ENCODE data around the gene IKZF1. TPM values are rescaled to one million over a fixed set of nuclear protein-coding genes. Genes with fewer than 3 reads are reported as not detected.

The IKZF1 gene
- total RNA-seq, 1 experiment from 2014 or later: 2.3 TPM

GRCh38 chr7:50357426-50357825, 52.9 kb downstream of the IKZF1 start:
- POLR2A ChIA-PET: no interaction called here
- peaks cover 1% of the 10 kb centered on the region; the same call in 1 of the 2 replicates for H3K9me3 Mint-ChIP-seq
- DNase-seq (ENCODE audit: low spot score) (no peak), ATAC-seq (no peak)
- H3K4me1 Mint-ChIP-seq: peaks cover under 1% of the 10 kb centered on the region; the same call in 1 of the 2 replicates
- no peak overlapping the region for H3K27ac Mint-ChIP-seq
- CTCF ChIA-PET: no interaction called here
- TF ChIP-seq NR1H2 (CRISPR knock-in tag; IDR thresholded peaks at IDR 0.05) (no peak), OVOL2 (CRISPR knock-in tag; IDR thresholded peaks at IDR 0.05; ENCODE audit: borderline replicate concordance) (no peak), ZNF396 (CRISPR knock-in tag; IDR thresholded peaks at IDR 0.05; ENCODE audit: borderline replicate concordance) (no peak), RORB (CRISPR knock-in tag; IDR thresholded peaks at IDR 0.05) (no peak), FOXP4 (CRISPR knock-in tag; IDR thresholded peaks at IDR 0.05) (no peak), EMX1 (CRISPR knock-in tag; IDR thresholded peaks at IDR 0.05) (no peak), ELF4 (CRISPR knock-in tag; IDR thresholded peaks at IDR 0.05; ENCODE audit: low read depth) (no peak)
- TF ChIP-seq, protein P1, sequence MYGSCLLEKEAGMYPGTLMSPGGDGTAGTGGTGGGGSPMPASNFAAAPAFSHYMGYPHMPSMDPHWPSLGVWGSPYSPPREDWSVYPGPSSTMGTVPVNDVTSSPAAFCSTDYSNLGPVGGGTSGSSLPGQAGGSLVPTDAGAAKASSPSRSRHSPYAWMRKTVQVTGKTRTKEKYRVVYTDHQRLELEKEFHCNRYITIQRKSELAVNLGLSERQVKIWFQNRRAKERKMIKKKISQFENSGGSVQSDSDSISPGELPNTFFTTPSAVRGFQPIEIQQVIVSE (CRISPR knock-in tag; IDR thresholded peaks at IDR 0.05; ENCODE audit: borderline replicate concordance): no peak
- TF ChIP-seq, protein P2, sequence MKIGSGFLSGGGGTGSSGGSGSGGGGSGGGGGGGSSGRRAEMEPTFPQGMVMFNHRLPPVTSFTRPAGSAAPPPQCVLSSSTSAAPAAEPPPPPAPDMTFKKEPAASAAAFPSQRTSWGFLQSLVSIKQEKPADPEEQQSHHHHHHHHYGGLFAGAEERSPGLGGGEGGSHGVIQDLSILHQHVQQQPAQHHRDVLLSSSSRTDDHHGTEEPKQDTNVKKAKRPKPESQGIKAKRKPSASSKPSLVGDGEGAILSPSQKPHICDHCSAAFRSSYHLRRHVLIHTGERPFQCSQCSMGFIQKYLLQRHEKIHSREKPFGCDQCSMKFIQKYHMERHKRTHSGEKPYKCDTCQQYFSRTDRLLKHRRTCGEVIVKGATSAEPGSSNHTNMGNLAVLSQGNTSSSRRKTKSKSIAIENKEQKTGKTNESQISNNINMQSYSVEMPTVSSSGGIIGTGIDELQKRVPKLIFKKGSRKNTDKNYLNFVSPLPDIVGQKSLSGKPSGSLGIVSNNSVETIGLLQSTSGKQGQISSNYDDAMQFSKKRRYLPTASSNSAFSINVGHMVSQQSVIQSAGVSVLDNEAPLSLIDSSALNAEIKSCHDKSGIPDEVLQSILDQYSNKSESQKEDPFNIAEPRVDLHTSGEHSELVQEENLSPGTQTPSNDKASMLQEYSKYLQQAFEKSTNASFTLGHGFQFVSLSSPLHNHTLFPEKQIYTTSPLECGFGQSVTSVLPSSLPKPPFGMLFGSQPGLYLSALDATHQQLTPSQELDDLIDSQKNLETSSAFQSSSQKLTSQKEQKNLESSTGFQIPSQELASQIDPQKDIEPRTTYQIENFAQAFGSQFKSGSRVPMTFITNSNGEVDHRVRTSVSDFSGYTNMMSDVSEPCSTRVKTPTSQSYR (CRISPR knock-in tag; IDR thresholded peaks at IDR 0.05): no peak
- TF ChIP-seq, protein P3, sequence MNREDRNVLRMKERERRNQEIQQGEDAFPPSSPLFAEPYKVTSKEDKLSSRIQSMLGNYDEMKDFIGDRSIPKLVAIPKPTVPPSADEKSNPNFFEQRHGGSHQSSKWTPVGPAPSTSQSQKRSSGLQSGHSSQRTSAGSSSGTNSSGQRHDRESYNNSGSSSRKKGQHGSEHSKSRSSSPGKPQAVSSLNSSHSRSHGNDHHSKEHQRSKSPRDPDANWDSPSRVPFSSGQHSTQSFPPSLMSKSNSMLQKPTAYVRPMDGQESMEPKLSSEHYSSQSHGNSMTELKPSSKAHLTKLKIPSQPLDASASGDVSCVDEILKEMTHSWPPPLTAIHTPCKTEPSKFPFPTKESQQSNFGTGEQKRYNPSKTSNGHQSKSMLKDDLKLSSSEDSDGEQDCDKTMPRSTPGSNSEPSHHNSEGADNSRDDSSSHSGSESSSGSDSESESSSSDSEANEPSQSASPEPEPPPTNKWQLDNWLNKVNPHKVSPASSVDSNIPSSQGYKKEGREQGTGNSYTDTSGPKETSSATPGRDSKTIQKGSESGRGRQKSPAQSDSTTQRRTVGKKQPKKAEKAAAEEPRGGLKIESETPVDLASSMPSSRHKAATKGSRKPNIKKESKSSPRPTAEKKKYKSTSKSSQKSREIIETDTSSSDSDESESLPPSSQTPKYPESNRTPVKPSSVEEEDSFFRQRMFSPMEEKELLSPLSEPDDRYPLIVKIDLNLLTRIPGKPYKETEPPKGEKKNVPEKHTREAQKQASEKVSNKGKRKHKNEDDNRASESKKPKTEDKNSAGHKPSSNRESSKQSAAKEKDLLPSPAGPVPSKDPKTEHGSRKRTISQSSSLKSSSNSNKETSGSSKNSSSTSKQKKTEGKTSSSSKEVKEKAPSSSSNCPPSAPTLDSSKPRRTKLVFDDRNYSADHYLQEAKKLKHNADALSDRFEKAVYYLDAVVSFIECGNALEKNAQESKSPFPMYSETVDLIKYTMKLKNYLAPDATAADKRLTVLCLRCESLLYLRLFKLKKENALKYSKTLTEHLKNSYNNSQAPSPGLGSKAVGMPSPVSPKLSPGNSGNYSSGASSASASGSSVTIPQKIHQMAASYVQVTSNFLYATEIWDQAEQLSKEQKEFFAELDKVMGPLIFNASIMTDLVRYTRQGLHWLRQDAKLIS (CRISPR knock-in tag; IDR thresholded peaks at IDR 0.05; ENCODE audit: borderline replicate concordance): no peak
- no peaks in the 10 kb centered on the region for H3K36me3 Mint-ChIP-seq
- H3K27me3 Mint-ChIP-seq (ENCODE audit: low read depth): no peaks in the 10 kb centered on the region; the same call in 1 of the 2 replicates
- H3K4me3 Mint-ChIP-seq: no peak overlapping the region

DNA sequence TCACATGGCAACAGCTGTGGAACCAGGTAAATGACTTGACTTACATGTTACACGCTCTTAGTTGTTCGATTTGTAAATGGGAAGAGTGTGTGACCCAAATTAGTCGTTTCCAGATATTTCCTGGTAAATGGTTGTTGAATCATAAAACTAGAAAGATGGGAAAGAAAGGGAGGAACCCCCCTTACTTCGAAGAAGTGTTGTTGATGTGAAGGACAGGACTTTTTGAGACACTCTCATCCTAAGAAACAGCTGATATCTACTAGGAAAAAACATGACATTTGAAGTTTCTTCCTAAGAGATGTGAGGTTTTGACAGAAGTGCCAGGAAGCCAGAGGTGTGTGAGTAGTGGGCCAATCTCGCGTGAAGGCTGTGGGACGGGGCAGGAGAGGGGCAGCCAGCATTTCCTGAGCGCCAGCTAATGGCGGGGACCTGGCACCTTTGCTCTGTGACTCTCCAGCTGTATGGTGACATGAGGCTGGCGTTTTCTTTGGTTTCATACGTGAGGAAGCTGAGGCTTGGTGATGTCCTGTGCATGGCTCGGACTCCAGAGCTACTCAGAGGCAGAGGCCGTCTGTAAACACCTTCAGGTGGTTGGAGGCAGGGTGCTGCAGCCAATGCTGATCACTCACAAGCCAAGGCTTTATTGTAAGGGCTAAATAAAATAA, 53.7 kb downstream of the IKZF1 start:
- POLR2A ChIA-PET: no interaction called here
- no peak overlapping the region for H3K27ac Mint-ChIP-seq
- peaks cover 8% of the 10 kb centered on the region for H3K4me1 Mint-ChIP-seq
- ATAC-seq (no peak), DNase-seq (ENCODE audit: low spot score) (no peak)
- CTCF ChIA-PET: no interaction called here
- H3K27me3 Mint-ChIP-seq (ENCODE audit: low read depth): no peaks in the 10 kb centered on the region; the same call in 1 of the 2 replicates
- peaks cover 9% of the 10 kb centered on the region for H3K9me3 Mint-ChIP-seq
- H3K36me3 Mint-ChIP-seq: no peaks in the 10 kb centered on the region
- no peak overlapping the region for H3K4me3 Mint-ChIP-seq
- no peak for TF ChIP-seq FOXK1 (CRISPR knock-in tag; IDR thresholded peaks at IDR 0.05)
- TF ChIP-seq, protein P4, sequence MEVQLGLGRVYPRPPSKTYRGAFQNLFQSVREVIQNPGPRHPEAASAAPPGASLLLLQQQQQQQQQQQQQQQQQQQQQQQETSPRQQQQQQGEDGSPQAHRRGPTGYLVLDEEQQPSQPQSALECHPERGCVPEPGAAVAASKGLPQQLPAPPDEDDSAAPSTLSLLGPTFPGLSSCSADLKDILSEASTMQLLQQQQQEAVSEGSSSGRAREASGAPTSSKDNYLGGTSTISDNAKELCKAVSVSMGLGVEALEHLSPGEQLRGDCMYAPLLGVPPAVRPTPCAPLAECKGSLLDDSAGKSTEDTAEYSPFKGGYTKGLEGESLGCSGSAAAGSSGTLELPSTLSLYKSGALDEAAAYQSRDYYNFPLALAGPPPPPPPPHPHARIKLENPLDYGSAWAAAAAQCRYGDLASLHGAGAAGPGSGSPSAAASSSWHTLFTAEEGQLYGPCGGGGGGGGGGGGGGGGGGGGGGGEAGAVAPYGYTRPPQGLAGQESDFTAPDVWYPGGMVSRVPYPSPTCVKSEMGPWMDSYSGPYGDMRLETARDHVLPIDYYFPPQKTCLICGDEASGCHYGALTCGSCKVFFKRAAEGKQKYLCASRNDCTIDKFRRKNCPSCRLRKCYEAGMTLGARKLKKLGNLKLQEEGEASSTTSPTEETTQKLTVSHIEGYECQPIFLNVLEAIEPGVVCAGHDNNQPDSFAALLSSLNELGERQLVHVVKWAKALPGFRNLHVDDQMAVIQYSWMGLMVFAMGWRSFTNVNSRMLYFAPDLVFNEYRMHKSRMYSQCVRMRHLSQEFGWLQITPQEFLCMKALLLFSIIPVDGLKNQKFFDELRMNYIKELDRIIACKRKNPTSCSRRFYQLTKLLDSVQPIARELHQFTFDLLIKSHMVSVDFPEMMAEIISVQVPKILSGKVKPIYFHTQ (CRISPR knock-in tag; IDR thresholded peaks at IDR 0.05): no peak
- no peak for TF ChIP-seq E2F1 (CRISPR knock-in tag; IDR thresholded peaks at IDR 0.05)
- no peak for TF ChIP-seq OVOL2 (CRISPR knock-in tag; IDR thresholded peaks at IDR 0.05; ENCODE audit: borderline replicate concordance)
- TF ChIP-seq, protein P5, sequence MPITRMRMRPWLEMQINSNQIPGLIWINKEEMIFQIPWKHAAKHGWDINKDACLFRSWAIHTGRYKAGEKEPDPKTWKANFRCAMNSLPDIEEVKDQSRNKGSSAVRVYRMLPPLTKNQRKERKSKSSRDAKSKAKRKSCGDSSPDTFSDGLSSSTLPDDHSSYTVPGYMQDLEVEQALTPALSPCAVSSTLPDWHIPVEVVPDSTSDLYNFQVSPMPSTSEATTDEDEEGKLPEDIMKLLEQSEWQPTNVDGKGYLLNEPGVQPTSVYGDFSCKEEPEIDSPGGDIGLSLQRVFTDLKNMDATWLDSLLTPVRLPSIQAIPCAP (CRISPR knock-in tag; IDR thresholded peaks at IDR 0.05): no peak
- no peak for TF ChIP-seq ZBTB43 (CRISPR knock-in tag; IDR thresholded peaks at IDR 0.05)

Data from WTC11 (cell line).